HG03571 (cell line): ENCODE measurements around the gene POTED.
"Not testable (repeated sequence)": the region's sequence is repeated elsewhere in the genome, so short reads cannot be mapped to it uniquely, and the experiment has no call there.

Experiments used
- ATAC-seq: cut with Tn5 transposase; IDR thresholded peaks from one replicate; pipeline ENCODE4 v1.9.1; 2021; ENCODE audit not compliant: unreplicated experiment

The POTED gene

GRCh38 chr21:13609477-13609876 is at the start of gene POTED:
POTED (plus strand) TSS chr21:13609777; CDS start chr21:13610229, 452 bp downstream.
- ATAC-seq: not testable (repeated sequence)

- not testable (repeated sequence) for ATAC-seq
Measured at GRCh38 chr21:13650101-13650500, 40.5 kb downstream of the POTED start.

GRCh38 chr21:13651746-13652145 is 42.2 kb downstream of the POTED start:
- ATAC-seq: not testable (repeated sequence)
